Activated gamma-delta T cell treated with anti-CD3 and anti-CD28 coated beads, Interleukin-2, amount 50 U/mL, for 16 hours (primary cell): ENCODE data around the gene SUN2.

ENCODE experiments used
- DNase-seq: peaks from one replicate; pipeline ENCODE4 v3.0.0-alpha.2; 2020; ENCODE audit warnings: low read depth

SUN2 gene

DNA sequence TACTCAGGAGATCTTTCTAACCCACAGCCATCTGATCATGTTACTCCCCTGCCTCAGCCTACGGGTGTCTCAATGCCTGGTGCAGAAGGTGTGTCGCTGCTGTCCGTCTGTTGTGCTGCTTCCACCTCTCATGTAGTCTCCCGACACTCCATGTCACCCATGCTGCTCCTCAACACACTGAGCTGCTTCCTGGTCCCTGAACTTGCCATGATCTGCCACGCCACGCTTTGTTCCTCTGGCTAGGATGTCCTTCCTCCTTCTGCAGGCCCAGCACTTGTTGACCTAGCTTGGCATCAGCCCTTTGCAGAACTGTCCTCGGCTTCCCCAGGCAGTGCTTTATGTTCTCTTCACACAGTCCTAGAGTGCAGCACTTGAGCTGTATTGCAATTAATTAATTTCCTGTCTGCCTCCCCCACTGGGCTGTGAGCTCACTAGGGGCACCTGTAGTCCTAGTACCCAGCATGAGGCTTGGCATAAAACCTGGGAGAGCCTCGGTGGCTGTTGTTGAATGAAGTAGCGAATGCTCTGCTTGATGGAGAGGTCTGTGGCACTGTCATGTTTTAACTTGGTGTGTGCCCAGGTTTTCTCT lies 40.5 kb downstream of the SUN2 start:
- DNase-seq, result no peak

DNA sequence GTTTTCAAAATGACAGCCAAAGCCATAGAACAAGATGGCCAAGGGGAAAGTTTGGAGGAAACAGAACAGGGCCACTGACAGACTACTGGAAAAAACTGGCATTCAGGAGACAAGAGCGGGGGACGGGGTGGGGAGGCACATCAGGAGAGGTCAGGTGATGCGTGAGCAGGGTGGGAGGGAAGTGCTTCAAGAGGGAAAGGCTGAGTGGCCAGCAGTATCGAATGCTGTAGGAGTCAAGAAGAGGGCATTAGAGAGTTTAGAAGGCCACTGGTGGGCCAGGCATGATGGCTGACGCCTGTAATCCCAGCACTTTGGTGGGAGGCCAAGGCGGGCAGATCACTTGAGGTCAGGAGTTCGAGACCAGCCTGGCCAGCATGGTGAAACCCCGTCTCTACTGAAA lies 41.9 kb downstream of the SUN2 start:
- no peak for DNase-seq

DNA sequence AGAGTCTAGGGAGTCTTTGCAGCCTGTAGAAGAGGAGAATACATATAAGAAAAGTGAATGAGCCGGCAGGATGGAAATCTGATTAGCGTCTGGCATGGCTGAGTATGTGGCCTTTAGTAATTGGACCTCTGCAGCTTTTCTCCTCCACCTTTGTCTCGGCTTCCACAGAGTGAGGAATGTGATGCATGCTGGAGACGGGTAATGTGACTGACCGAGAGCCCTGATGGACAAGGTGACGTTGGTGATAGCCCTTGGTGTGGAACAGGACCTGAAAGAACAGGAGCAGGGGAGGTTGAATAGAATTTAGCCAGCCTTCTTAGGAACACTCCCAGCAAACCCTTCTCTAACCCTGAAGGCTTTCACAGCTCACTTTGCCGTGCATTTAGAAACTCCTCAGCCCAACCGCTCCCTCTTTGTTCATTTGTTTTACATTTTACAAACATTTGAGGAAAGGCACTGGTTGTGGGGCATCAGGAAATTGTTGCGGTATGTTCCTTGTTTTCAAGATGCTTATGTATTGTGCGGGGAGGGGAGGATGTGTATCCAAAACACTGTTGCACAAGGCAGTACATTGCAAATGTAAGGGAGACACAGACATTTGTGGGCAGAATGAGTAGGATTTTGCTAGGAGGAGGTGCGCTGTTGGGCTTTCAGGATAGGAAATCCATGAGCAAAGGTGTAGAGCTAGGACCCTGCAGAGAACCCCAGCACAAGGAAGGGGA lies 43.2 kb downstream of the SUN2 start:
- DNase-seq, result no peak

DNA sequence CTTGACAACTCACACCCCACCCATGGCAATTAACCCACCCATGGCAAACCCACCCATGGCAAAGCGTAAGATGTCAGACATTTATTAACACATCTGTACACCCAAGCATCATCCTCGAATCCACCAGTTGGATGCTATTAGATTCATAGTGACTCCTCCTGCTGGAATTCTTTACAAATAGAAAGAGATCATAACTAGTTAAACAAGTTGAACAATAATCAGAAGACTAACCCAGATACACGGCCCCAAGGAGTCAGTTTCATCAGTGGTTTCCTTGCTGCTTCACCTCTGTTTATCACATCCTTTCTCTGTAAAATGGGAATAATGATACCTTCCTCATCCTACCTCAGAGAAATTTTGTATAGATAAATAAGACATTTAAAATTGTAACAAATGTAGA lies 44.9 kb downstream of the SUN2 start:
- DNase-seq, result no peak

DNA sequence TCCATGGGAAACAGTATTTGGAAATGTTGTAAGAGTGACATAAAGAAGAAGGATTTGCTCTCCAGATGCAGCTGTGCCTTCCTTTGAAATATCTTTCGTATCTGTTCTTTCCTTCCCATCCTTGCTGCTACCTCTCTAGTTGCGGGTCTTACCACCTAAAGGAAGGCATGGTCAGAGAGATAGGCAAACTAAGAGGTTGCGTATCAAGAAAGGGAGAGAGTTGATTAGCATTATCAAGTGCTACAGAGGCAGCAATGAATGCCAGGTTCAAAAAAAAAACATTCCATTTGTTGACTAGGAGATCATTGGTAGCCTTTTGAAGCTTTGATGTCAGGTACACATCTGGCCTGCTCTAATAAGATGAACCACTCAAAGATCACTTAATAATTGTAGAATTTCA lies 45.4 kb downstream of the SUN2 start:
- no peak for DNase-seq

DNA sequence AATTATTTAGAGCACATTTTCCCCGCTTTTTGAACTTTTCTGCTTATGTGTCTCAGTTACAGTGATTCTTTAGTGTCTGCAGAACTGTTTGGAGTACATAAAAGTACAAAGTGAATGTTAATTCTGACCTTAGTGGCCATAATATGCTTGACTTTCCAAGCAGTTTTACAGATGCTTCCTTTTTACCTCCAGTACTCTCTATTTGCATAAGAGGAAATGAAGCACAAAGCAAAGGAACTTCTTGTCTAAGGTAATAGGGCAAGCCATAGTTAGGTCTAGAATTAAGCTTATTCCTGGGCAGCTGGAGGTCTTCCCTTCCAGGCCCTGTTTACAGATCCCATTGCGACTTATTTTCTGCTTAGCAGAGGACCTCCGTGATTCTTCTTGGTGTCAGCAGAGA lies 46.5 kb downstream of the SUN2 start:
- DNase-seq, result no peak

DNA sequence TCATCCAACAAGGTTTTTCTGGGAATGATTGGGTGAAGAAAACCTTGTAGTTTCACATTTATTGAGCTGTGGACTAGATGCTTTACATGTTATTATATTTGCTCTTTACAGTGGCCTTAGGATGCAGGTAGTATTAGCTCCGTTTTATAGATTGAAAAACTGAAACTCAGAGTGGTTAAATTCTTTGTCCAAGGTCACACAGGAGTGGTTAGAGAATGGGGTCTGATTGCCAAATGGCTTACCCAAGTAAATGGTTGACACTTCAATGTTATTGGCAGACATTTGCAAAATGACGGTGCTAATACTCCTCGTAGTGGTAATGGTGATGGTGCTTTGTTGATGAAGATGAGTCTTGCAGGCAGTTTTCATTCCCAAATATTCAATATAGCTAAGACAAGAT lies 47.8 kb downstream of the SUN2 start:
- no peak for DNase-seq

DNA sequence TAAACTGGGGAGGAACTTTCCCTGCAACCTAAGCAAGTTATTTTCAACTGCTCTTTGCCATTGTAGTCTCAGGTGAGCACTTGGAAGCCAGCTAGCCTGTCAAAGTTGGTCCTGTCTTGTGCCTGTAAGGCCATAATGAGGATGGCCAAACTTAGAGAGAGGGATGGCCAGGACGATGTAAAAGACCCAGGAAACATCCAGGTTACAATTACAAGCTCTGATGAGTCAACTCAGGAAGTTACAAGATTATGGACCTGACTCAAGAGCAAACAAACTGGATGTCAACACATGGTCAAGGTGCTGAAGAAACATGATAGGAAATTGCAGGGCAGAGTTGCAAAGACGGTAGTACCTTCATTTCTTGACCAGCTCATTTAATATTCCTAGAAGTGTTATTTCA lies 48.5 kb downstream of the SUN2 start:
- DNase-seq, result no peak

DNA sequence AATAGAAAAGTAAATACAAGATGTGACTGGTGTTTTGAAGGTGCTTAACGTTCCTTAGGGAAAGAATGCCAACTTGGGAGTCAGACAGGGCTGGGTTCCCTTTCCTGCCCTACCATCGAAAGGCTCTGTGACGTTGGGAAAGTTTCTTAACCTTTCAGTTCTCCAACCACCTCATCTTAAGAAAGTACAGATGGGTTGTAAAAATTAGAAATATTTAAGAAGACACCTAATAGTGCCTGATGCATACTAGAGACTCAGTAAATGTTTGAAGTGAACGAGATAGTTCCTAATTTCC lies 49.0 kb downstream of the SUN2 start:
- DNase-seq, result no peak

DNA sequence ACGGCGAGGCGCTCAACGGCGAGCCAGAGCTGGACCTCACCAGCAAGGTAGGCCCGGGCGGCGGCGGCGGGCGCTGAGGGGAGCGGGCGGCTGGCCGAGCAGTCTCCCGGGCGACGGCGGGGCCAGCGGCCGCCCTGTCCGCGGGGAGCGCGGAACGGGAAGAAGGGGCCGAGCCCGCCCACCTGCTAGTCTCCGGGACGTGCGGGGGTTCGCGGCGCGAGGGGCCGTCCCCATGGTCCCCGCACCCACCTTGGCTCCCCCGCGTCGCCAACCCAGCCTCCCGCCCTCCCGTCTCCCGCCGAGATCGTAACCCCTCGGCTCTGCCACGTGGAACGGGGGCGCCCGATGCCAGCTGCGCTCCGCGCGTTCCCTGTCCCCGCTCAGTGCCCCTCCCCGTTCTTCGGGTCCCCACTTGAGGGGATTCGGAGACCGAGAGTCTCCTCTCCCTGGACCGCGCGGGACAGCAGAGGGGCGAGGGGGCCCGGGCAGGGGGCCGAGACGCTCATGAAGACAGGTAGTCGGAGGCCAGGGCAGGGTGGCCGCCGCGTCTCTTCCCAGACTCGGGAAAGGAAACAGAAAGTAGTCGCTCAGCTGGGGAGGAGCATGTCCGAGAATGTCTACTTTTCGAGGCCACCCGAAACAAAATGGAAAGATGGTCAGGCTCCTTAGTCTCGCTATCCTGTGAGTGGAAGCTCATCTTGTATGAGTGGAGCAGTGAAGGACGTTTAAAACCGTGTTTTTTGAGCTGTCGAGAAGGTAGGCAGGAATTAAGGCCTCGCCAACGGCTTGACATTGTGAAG lies 49.5 kb downstream of the SUN2 start:
- peak; percentile 18 for DNase-seq

DNA sequence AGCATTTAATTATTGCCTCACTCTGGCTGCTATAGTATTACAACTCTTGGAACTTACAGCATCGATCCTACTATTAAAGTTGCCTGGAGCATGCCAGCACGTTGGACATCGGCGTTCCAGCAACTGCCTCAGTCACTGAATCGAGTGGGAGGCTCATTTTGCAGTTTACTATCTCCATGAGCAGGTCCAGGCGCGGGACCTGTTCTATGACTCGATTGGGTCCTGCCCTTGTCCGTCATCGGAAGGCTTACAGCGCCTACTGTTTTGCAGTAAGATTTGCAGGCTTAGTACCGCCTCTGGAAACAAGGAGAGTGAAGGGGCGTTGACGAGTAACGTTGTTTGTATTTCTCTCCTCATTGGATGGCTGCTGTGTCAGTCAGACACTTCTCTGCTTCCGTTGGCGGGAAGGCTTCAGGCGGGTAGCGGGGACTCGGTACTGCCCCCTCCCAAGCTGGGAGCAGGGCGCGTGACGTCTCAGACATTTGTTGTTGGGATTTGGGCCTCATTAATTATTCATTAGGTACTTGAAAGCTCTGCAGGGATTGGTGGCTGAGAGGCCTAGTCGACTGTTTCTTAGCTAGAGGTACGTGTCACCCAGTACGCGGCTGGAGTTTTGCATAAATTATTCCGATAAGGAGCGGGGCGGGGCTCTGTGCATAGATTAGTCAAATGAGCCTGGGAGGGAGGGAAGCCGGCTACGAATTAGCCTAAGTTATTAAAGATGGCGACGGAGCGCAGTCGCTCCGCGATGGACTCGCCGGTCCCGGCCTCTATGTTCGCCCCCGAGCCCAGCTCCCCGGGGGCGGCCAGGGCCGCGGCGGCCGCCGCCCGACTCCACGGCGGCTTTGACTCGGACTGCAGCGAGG lies 50.3 kb downstream of the SUN2 start, which contains the start of gene GTPBP1:
GTPBP1 (plus strand) TSS at position 710 of the 866 bp plus-strand sequence; CDS start at position 722, 12 bp downstream.
- peak; percentile 95 for DNase-seq

DNA sequence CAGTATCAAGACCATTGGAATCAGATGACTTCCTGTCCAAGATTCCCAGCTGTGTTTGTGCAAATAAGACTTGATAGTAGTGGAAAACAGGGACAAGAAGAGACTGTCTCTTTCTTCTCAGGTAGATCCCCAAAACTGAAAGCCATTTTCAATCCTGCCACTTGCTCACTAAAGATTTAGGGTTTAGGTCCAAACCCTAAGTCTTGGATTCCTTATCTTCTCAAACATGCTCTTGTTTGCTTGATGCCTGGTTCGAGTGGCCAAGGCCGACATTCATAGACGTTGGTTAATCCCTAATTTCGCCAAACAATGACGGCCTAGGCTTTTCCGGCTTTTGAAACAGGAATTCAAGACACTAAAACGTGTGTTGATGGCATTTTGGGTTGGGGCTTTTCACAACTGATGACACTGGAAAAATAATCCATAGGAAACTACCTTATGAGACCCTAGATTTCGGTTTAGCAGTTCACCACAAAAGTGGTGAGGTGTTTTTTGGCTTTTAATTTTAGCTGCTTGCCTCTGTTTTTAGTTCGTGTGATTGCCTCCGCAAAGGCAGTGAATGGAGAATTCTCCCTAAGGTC lies 51.1 kb downstream of the SUN2 start:
- DNase-seq, result no peak

DNA sequence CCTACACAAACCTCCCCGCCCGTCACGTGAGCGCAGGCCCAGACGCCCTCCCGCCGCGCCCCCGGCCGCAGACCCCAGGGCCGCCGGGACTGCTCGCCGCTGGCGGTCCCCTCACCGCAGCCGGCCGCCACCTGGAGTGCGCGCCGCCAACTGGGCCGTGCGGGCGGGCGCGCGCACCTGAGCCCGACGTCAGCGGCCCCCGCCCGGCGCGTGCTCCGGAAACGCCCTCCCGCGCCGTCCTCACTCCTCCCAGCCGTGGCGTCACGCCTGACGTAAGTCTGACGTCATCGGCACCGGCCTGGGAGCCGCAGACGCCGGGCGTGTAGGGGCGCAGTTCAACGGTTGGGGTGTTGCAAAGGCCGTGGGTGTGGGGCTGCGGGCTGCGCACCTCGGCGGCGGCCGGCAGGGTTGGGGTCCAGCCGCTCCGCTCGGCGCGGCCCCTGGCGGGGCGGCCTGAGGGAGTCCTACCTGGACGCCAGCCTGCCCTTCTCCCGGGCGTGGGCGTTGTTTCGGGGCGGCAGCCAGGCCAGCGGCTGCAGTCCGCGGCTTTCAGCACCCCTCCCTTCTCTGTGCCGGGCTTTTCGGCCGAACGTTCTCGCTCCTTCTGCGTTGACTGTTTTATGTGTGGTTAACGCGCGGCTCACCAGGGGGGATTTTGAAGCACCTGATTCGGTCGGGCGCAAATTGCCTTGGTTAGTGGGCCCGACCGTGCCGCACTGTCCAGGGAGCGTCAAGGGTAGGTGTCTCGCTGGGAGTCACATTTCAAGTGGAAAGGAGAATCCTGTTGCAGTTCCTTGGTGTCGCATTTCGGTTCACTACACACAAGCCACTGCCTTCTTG lies 54.8 kb downstream of the SUN2 start, which contains the start of gene JOSD1:
JOSD1 (minus strand) TSS at position 155 of the 840 bp plus-strand sequence. CDS start 956 bp downstream, outside the sequence.
- DNase-seq, result peak; percentile 95

DNA sequence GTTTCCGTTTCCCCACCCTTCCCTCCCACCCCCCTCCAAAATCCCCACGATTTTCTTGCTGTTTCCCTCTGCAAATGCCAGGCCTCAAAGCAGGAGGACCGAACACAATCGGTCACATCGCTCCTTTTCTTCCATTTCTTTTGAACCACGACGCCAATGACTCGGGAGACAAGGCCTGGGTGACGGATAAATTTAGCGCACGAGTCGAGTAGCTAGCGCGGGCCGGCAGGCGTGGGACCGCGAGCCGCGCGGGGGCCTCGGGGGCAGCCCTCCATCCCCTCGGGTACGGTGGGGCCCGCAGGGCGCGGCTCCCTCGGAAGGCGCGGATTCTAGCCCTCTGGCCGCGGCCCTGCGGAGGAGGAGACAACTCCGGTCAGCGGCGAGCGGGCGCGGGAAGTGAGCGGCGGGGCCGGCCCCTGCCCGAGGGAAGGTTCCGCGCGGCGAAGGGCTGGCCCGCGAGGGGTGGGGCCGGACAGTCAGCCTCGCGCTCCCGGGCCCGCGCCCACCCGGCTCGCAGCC lies 55.5 kb downstream of the SUN2 start:
- DNase-seq, result no peak

DNA sequence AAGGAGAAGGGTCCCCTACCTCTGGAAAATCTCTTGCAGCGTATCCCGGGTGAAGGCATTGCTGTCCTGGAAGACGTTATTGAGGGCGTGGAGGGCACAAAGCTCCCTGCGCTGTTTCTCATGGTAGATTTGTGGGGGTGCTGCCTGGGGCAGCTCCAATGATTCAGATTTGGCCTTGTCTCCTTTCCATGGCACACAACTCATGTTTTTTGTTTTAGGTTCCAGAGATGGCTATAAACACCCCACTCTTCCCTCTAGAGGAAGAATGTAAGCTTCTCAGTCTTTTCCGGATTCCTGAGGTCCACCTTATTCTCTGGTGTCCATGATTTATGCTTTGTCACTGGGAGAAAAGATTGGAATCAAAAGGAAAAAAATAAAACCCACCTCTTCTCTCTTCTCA lies 56.0 kb downstream of the SUN2 start:
- DNase-seq, result no peak

DNA sequence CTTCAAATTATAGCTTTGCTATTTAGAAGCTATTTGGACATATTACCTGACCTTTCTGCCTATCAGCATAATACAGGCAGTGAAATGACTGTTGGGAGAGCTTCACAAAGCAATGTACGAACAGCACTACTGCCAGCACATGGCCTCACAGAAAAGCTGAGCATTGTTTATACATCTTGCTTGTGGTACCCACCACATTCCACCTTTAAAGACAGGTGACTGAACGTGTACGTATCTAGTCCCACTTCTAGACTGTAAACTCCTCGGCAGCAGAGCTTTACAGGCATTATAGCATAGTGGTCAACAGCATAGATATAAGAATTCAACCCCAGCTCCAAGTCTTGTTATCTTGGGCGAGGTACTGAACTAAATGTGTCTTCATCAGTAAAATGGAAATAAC lies 56.7 kb downstream of the SUN2 start:
- DNase-seq, result no peak

DNA sequence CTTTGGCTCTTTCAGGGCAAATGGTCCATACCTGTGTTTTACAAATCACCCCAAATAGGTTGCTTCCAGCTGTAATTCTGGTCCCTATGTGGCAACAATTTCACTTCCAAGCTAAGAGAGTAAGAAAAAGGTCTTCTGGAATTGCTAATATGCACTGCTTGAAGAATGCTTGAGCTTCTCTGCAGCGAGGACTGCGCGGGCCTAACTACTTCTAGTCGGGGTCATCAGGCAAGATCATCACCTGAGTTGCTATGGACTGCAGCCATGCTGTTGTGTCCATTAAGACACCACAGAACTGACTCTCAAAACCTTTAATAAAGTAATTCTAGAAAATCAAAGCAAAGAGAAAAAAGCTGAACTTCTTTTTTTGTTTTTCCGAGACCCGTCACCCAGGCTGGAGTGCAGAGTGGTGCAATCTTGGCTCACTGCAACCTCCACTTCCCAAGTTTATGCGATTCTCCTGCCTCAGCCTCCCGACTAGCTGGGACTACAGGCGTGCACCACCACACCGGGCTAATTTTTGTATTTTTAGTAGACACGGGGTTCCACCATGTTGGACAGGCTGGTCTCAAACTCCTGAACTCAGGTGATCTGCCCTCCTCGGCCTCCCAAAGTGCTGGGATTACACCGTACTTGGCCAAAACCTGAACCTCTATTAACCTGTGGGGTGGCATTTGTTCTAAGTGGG lies 57.2 kb downstream of the SUN2 start:
- no peak for DNase-seq

DNA sequence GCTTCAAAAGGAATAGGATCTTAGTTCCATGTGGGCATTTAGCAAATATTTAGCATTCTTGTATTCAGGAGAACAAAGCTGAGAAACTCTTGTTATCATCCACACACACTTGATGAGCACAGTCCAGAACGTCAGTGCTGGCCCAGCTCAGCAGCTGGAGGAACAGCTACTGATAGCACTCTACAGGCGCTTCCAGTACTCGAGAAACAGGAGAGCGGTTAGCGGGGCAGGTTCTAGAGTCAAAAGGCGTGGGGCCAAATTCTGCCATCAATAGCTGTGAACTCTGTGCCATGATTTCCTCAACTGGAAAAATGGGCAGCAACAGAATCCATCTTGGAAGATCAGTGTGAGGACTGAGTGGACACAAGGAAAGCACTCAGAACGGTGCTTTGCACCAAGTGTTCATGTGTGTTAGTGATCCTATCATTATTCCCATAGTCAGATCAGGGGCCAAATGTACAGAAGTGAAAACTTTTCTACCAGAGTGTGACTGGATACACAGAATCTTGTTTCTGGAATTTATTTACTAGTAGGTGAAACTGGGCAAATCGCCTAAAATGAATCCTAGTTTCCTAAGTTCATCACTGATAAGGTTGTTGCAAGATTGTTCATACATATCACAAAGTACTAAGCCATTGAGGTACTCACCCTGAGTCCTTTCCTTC lies 58.2 kb downstream of the SUN2 start:
- DNase-seq, result no peak

DNA sequence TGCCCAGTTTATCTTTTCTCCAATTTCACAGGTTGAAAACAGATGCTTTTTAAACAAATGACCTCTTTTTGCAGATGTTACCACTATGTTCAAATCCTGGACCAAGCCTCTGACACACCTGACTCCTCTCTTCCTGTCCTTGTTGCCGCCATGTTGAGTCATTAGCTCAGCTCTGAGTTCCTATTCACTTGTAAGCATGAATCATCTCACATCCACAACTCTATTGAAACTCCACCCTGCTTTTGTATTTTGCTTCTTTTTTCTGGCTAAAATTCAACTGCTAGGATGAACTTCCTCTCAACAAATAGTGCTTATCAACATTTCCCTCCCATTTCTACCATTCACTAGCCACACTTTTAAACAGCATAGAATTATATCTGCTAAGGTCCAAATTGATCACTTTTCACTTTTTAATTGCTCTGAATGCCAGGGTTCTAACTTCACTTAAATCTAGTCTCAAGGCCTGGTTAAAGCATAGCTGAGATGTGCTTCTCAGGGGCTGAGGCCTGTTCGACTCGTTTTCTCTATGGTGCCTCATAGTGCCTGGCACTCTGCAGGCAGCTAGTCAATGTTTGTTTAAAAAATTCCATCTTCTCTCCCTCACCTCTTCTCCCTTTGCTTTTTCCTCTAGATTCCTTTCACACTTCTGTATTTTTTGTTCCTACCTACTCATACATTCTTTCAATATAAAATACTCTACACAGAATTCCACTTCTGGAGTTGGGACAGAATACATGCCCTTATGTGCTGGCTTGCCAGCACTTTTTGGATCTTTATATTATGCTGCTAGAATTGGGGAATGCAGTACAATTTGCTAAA lies 59.0 kb downstream of the SUN2 start:
- no peak for DNase-seq
